Activated CD4-positive, alpha-beta T cell treated with anti-CD3 and anti-CD28 coated beads for 36 hours (primary cell): ENCODE results near the gene BIRC6. TPM values are rescaled to one million over a fixed set of nuclear protein-coding genes. Genes with fewer than 3 reads are reported as not detected.
A peak's percentile ranks its signal among the peaks of the same experiment; 100 is the strongest.
"Not testable (repeated sequence)": the region's sequence is repeated elsewhere in the genome, so short reads cannot be mapped to it uniquely, and the experiment has no call there.

Experiments
- ATAC-seq: fragments of 200-7000 bp; cut with Tn5 transposase; one replicate; pipeline ENCODE4 v1.10.0; 2021; ENCODE audit warnings: mild to moderate bottlenecking, moderate library complexity
- CTCF ChIA-PET: fragments of 350-600 bp; sonication (Branson Sonifier 250); formaldehyde crosslinking; loops from one replicate; lab custom pipeline; 2021; ENCODE audit warnings: antibody characterized with exemption; lab: Charles Lee
- POLR2A ChIA-PET: fragments of 350-600 bp; sonication (Branson Sonifier 250); formaldehyde crosslinking; loops from one replicate; lab custom pipeline; 2021; ENCODE audit warnings: antibody characterized with exemption, inconsistent platforms; lab: Charles Lee
- DNase-seq: peaks from one replicate; pipeline ENCODE4 v3.0.0-alpha.2; 2020
- H3K27ac Mint-ChIP-seq: one replicate; pipeline ENCODE4 v1.8.0; 2021; ENCODE audit warnings: mixed read lengths
- H3K27me3 Mint-ChIP-seq: one replicate; pipeline ENCODE4 v1.8.0; 2021; ENCODE audit warnings: mixed read lengths
- H3K36me3 Mint-ChIP-seq: one replicate; pipeline ENCODE4 v1.8.0; 2021; ENCODE audit warnings: low read depth, mixed read lengths
- H3K4me1 Mint-ChIP-seq: one replicate; pipeline ENCODE4 v1.8.0; 2021; ENCODE audit warnings: mixed read lengths
- H3K4me3 Mint-ChIP-seq: one replicate; pipeline ENCODE4 v1.8.0; 2021; ENCODE audit warnings: mild to moderate bottlenecking, moderate library complexity, mixed read lengths
- H3K9me3 Mint-ChIP-seq: one replicate; pipeline ENCODE4 v1.8.0; 2021; ENCODE audit warnings: low read depth, mixed read lengths
- intact Hi-C, 2 experiments: fragments of 100-400 bp; cut with DNase I in 1 of 2; cut with micrococcal nuclease in 1 of 2; formaldehyde crosslinking; loops; one replicate each; pipeline versions ENCODE4 v1.14.2 to v1.15.1; 2022 to 2024; cut with DNase I, micrococcal nuclease
- total RNA-seq, 2 experiments: library from RNA; stranded (reverse); gene quantifications; one replicate each; pipeline ENCODE4 v1.2.3, GENCODE V29; 2021

The BIRC6 gene
- total RNA-seq, 2 experiments from 2014 or later, result 66.1 to 70.1 TPM

- Mint-ChIP-seq H3K27me3 (no peaks in the 10 kb centered on the region), H3K4me1 (no peaks in the 10 kb centered on the region), H3K9me3 (no peaks in the 10 kb centered on the region), H3K27ac (no peak overlapping the region), H3K4me3 (no peak overlapping the region), H3K36me3 (peaks cover 43% of the 10 kb centered on the region)
- no peak for DNase-seq
- ChIA-PET CTCF (interaction anchor here (0.6 to 1.3 kb wide), 3 partner anchors 9 to 1552 kb away, joined by 3 to 5 read pairs (median 3); no protein-coding TSS in a partner anchor), POLR2A (no interaction called here)
- ATAC-seq, result no peak
- intact Hi-C loops, result no loop called here
Observed at GRCh38 chr2:32514946-32515345, 158.1 kb downstream of the BIRC6 start.

GRCh38 chr2:32516567-32516966, 159.7 kb downstream of the BIRC6 start:
- CTCF ChIA-PET, result no interaction called here
- Mint-ChIP-seq H3K36me3 (peaks cover 40% of the 10 kb centered on the region), H3K9me3 (no peaks in the 10 kb centered on the region), H3K27me3 (no peaks in the 10 kb centered on the region), H3K4me1 (no peaks in the 10 kb centered on the region), H3K4me3 (no peak overlapping the region), H3K27ac (no peak overlapping the region)
- POLR2A ChIA-PET, result interaction anchor here (0.7 kb wide), 1 partner anchor 45 kb away, joined by 5 read pairs; no protein-coding TSS in a partner anchor
- DNase-seq, result no peak
- ATAC-seq, result no peak
- intact Hi-C loops, result no loop called here

- Mint-ChIP-seq H3K4me1 (no peaks in the 10 kb centered on the region), H3K9me3 (no peaks in the 10 kb centered on the region), H3K27ac (no peak overlapping the region), H3K36me3 (peaks cover 45% of the 10 kb centered on the region), H3K27me3 (no peaks in the 10 kb centered on the region), H3K4me3 (no peak overlapping the region)
- CTCF ChIA-PET, result no interaction called here
- POLR2A ChIA-PET, result no interaction called here
- no peak for ATAC-seq
- intact Hi-C loops, result no loop called here
- DNase-seq, result no peak
Observed at GRCh38 chr2:32522770-32523169, 165.9 kb downstream of the BIRC6 start.

- ATAC-seq, result no peak
Observed at GRCh38 chr2:32523686-32524085, 166.9 kb downstream of the BIRC6 start.

GRCh38 chr2:32532341-32532740, 175.5 kb downstream of the BIRC6 start:
- no peak overlapping the region for H3K4me3 Mint-ChIP-seq
- H3K9me3 Mint-ChIP-seq, result peaks cover 1% of the 10 kb centered on the region
- intact Hi-C loops, result no loop called here
- peaks cover 67% of the 10 kb centered on the region for H3K36me3 Mint-ChIP-seq
- no peak for DNase-seq
- CTCF ChIA-PET, result interaction anchor here (1.6 kb wide), 1 partner anchor 11 kb away, joined by 4 read pairs; no protein-coding TSS in a partner anchor
- H3K4me1 Mint-ChIP-seq, result no peaks in the 10 kb centered on the region
- no peak for ATAC-seq
- H3K27ac Mint-ChIP-seq, result no peak overlapping the region
- no peaks in the 10 kb centered on the region for H3K27me3 Mint-ChIP-seq
- POLR2A ChIA-PET, result no interaction called here

More at GRCh38 chr2:32523686-32524085, 166.9 kb downstream of the BIRC6 start:
- Mint-ChIP-seq H3K4me3 (no peak overlapping the region), H3K9me3 (no peaks in the 10 kb centered on the region), H3K27me3 (no peaks in the 10 kb centered on the region), H3K36me3 (peaks cover 40% of the 10 kb centered on the region), H3K4me1 (no peaks in the 10 kb centered on the region), H3K27ac (no peak overlapping the region)
- CTCF ChIA-PET, result no interaction called here
- POLR2A ChIA-PET, result no interaction called here
- intact Hi-C loops, result no loop called here
- no peak for DNase-seq

GRCh38 chr2:32532961-32533360, 176.1 kb downstream of the BIRC6 start:
- Mint-ChIP-seq H3K4me3 (no peak overlapping the region), H3K4me1 (no peaks in the 10 kb centered on the region), H3K27ac (no peak overlapping the region), H3K27me3 (no peaks in the 10 kb centered on the region), H3K9me3 (peaks cover 1% of the 10 kb centered on the region), H3K36me3 (peaks cover 62% of the 10 kb centered on the region)
- ChIA-PET CTCF (interaction anchor here (1.6 kb wide), 1 partner anchor 11 kb away, joined by 4 read pairs; no protein-coding TSS in a partner anchor), POLR2A (no interaction called here)
- ATAC-seq (no peak), DNase-seq (no peak)
- intact Hi-C loops, result no loop called here

- Mint-ChIP-seq H3K27me3 (no peaks in the 10 kb centered on the region), H3K9me3 (peaks cover 1% of the 10 kb centered on the region), H3K36me3 (peaks cover 59% of the 10 kb centered on the region), H3K4me1 (peaks cover 8% of the 10 kb centered on the region), H3K27ac (no peak overlapping the region), H3K4me3 (no peak overlapping the region)
- intact Hi-C loops, result no loop called here
- ATAC-seq (no peak), DNase-seq (no peak)
- POLR2A ChIA-PET, result no interaction called here
- CTCF ChIA-PET, result no interaction called here
Observed at GRCh38 chr2:32534831-32535230, 178.0 kb downstream of the BIRC6 start.

GRCh38 chr2:32538735-32539134, 181.9 kb downstream of the BIRC6 start:
- ATAC-seq (no peak), DNase-seq (no peak)
- H3K9me3 Mint-ChIP-seq, result peaks cover 1% of the 10 kb centered on the region
- H3K27ac Mint-ChIP-seq, result no peak overlapping the region
- peaks cover 39% of the 10 kb centered on the region for H3K36me3 Mint-ChIP-seq
- ChIA-PET CTCF (interaction anchor here (0.6 kb wide), 1 partner anchor 980 kb away, joined by 3 read pairs; no protein-coding TSS in a partner anchor), POLR2A (no interaction called here)
- H3K27me3 Mint-ChIP-seq, result no peaks in the 10 kb centered on the region
- intact Hi-C loops, result no loop called here
- peaks cover 8% of the 10 kb centered on the region for H3K4me1 Mint-ChIP-seq
- H3K4me3 Mint-ChIP-seq, result no peak overlapping the region

GRCh38 chr2:32552483-32552882, 195.7 kb downstream of the BIRC6 start:
- H3K9me3 Mint-ChIP-seq, POLR2A ChIA-PET, H3K4me1 Mint-ChIP-seq, H3K4me3 Mint-ChIP-seq, H3K27me3 Mint-ChIP-seq, DNase-seq, ATAC-seq, H3K27ac Mint-ChIP-seq: not testable (repeated sequence)
- CTCF ChIA-PET, result interaction anchor here (0.7 kb wide), 1 partner anchor 324 kb away, joined by 3 read pairs; no protein-coding TSS in a partner anchor
- peaks cover 10% of the 10 kb centered on the region for H3K36me3 Mint-ChIP-seq
- intact Hi-C loops, result loop anchor here (5.0 to 10.0 kb wide), 3 partner anchors 75 to 822 kb away; partner anchors contain the start of gene TTC27 (in 1 of the 2)

- Mint-ChIP-seq H3K27ac (no peak overlapping the region), H3K9me3 (no peaks in the 10 kb centered on the region), H3K4me1 (no peaks in the 10 kb centered on the region), H3K4me3 (no peak overlapping the region), H3K36me3 (peaks cover 8% of the 10 kb centered on the region), H3K27me3 (no peaks in the 10 kb centered on the region)
- ChIA-PET CTCF (no interaction called here), POLR2A (no interaction called here)
- intact Hi-C loops, result loop anchor here (2.0 to 10.0 kb wide), 4 partner anchors 73 to 821 kb away; partner anchors contain the start of genes LTBP1 (in 1 of the 2) and TTC27 (in 1 of the 2)
- DNase-seq (no peak), ATAC-seq (peak; percentile 63)
Observed at GRCh38 chr2:32553829-32554432, 197.1 kb downstream of the BIRC6 start.

- H3K27ac Mint-ChIP-seq, result no peak overlapping the region
Observed at GRCh38 chr2:32558492-32558891, 201.7 kb downstream of the BIRC6 start.

GRCh38 chr2:32559136-32559535, 202.3 kb downstream of the BIRC6 start:
- Mint-ChIP-seq H3K4me1 (peaks cover 5% of the 10 kb centered on the region), H3K36me3 (peaks cover 29% of the 10 kb centered on the region), H3K4me3 (no peak overlapping the region), H3K27ac (no peak overlapping the region), H3K9me3 (peaks cover 2% of the 10 kb centered on the region), H3K27me3 (no peaks in the 10 kb centered on the region)
- ATAC-seq (no peak), DNase-seq (no peak)
- CTCF ChIA-PET, result interaction anchor here (0.7 to 1.9 kb wide), 4 partner anchors 8 to 15 kb away, joined by 3 to 6 read pairs (median 4); no protein-coding TSS in a partner anchor
- intact Hi-C loops, result loop anchor here in 1 of 2 experiments (10.0 kb wide), 1 partner anchor 816 kb away; no protein-coding TSS in a partner anchor
- POLR2A ChIA-PET, result no interaction called here

More at GRCh38 chr2:32558492-32558891, 201.7 kb downstream of the BIRC6 start:
- ChIA-PET CTCF (interaction anchor here (0.8 to 1.9 kb wide), 4 partner anchors 9 to 31 kb away, joined by 3 to 6 read pairs (median 4); no protein-coding TSS in a partner anchor), POLR2A (no interaction called here)
- Mint-ChIP-seq H3K36me3 (peaks cover 25% of the 10 kb centered on the region), H3K4me1 (no peaks in the 10 kb centered on the region), H3K27me3 (no peaks in the 10 kb centered on the region), H3K9me3 (peaks cover 2% of the 10 kb centered on the region), H3K4me3 (no peak overlapping the region)
- no peak for ATAC-seq
- intact Hi-C loops, result loop anchor here in 1 of 2 experiments (10.0 kb wide), 1 partner anchor 816 kb away; no protein-coding TSS in a partner anchor
- no peak for DNase-seq
